Parathyroid adenoma (tissue), 2 donors: ENCODE data around the gene CADPS2.

Experiments used
- H2AFZ ChIP-seq: fragments of 300-600 bp; sonication (generic); one replicate; pipeline ENCODE4 v1.7.0; 2017; ENCODE audit warnings: antibody characterized with exemption, mild to moderate bottlenecking
- H3K27ac ChIP-seq: fragments of 300-600 bp; sonication (generic); one replicate; pipeline ENCODE4 v1.7.0; 2017
- H3K27me3 ChIP-seq: fragments of 300-600 bp; sonication (generic); one replicate; pipeline ENCODE4 v1.7.0; 2017; ENCODE audit warnings: low read length; ENCODE audit not compliant: control insufficient read depth, insufficient read depth
- H3K36me3 ChIP-seq: fragments of 300-600 bp; sonication (generic); one replicate; pipeline ENCODE4 v1.7.0; 2017; ENCODE audit warnings: low read length; ENCODE audit not compliant: control insufficient read depth, insufficient read depth
- H3K4me1 ChIP-seq: fragments of 300-600 bp; sonication (generic); one replicate; pipeline ENCODE4 v1.7.0; 2017; ENCODE audit warnings: control low read depth
- H3K4me2 ChIP-seq: fragments of 300-600 bp; sonication (generic); one replicate; pipeline ENCODE4 v1.7.0; 2017; ENCODE audit warnings: low read length
- H3K4me3 ChIP-seq: fragments of 300-600 bp; sonication (generic); one replicate; pipeline ENCODE4 v1.7.0; 2017; ENCODE audit warnings: low read depth, low read length
- H3K79me2 ChIP-seq: fragments of 300-600 bp; sonication (generic); one replicate; pipeline ENCODE4 v1.7.0; 2017; ENCODE audit warnings: control low read depth
- H3K9ac ChIP-seq: fragments of 300-600 bp; sonication (generic); one replicate; pipeline ENCODE4 v1.7.0; 2017; ENCODE audit warnings: mild to moderate bottlenecking
- H3K9me3 ChIP-seq: fragments of 300-600 bp; sonication (generic); one replicate; pipeline ENCODE4 v1.7.0; 2017; ENCODE audit warnings: low read length; ENCODE audit not compliant: control insufficient read depth
- TF ChIP-seq, protein P1 (sequence below): fragments of 300-600 bp; sonication (generic); IDR thresholded peaks from one replicate; pipeline ENCODE4 v1.7.0; 2017; ENCODE audit warnings: antibody characterized with exemption, mild to moderate bottlenecking
- donor health status: primary hyperparathyroidism.

The CADPS2 gene

DNA sequence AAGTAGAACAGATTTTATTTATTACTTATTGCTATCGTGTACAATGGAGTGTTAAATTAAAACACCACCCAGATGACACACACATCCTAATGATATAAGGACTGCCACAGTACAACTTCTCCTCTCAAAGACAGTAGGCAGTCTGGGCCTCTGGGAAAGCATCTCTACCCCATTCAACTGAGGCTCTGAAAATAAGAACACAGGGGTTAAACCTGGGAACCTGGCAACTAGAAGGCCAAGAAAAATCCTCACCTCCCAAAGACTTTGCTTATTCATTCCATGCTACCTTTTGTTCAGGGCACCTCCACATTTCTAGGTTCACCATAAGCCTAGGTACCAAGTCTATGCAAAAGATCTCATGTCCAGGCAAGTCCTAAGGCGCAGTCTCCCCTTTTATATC lies 456.3 kb downstream of the CADPS2 start:
- no peak overlapping the region for H3K4me3 ChIP-seq
- H3K9ac ChIP-seq, result no peak overlapping the region
- H2AFZ ChIP-seq, result no peak overlapping the region
- TF ChIP-seq, protein P1, sequence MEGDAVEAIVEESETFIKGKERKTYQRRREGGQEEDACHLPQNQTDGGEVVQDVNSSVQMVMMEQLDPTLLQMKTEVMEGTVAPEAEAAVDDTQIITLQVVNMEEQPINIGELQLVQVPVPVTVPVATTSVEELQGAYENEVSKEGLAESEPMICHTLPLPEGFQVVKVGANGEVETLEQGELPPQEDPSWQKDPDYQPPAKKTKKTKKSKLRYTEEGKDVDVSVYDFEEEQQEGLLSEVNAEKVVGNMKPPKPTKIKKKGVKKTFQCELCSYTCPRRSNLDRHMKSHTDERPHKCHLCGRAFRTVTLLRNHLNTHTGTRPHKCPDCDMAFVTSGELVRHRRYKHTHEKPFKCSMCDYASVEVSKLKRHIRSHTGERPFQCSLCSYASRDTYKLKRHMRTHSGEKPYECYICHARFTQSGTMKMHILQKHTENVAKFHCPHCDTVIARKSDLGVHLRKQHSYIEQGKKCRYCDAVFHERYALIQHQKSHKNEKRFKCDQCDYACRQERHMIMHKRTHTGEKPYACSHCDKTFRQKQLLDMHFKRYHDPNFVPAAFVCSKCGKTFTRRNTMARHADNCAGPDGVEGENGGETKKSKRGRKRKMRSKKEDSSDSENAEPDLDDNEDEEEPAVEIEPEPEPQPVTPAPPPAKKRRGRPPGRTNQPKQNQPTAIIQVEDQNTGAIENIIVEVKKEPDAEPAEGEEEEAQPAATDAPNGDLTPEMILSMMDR, result no peak
- H3K36me3 ChIP-seq, result no peaks in the 10 kb centered on the region
- H3K4me2 ChIP-seq, result no peak overlapping the region
- H3K9me3 ChIP-seq, result no peaks in the 10 kb centered on the region
- no peaks in the 10 kb centered on the region for H3K4me1 ChIP-seq
- no peaks in the 10 kb centered on the region for H3K27me3 ChIP-seq
- H3K27ac ChIP-seq, result no peak overlapping the region
- no peaks in the 10 kb centered on the region for H3K79me2 ChIP-seq

DNA sequence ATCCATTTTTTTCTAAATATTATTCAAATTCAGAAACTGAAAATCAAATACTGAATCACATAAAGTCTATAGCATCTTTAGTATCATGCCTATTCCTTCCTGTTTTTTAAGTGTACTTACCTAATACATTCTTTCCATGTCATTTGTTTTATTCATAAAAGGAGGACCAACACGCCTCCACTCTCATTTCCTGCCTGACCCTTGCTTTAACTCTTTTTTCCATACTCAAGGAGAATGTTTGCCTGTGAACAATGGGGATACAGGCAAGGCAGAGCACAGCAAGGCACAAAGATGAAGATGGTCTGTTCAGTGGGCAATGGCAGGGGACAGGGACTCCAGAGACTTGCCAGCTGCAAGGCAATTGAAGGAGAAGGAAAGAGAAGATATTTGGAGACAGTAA lies 460.5 kb downstream of the CADPS2 start:
- Histone ChIP-seq H3K9ac (no peak overlapping the region), H3K4me1 (no peaks in the 10 kb centered on the region), H3K36me3 (no peaks in the 10 kb centered on the region), H3K27me3 (no peaks in the 10 kb centered on the region), H3K27ac (no peak overlapping the region), H3K9me3 (no peaks in the 10 kb centered on the region), H3K4me2 (no peak overlapping the region), H2AFZ (no peak overlapping the region), H3K4me3 (no peak overlapping the region), H3K79me2 (no peaks in the 10 kb centered on the region)
- TF ChIP-seq, protein P1, result no peak

DNA sequence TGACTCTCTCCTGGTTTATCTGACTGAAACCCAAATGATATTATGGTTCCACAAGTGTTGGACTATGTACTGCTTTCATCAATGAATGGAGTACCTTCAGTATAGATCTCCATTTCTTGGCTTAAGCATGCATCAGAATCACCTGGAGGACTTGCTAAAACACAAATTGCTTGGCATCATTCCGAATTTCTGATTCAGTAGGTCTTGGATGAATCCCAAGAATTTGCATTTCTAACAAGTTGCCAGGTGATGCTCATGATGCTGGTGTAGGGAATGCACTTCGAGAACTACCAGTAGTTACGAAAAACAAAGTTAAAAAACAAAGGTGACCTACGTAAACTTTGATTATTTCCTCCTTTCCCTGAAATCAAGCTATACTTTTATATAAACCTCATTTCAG lies 462.7 kb downstream of the CADPS2 start:
- Histone ChIP-seq H3K27me3 (no peaks in the 10 kb centered on the region), H3K9me3 (no peaks in the 10 kb centered on the region), H3K4me1 (no peaks in the 10 kb centered on the region), H3K79me2 (no peaks in the 10 kb centered on the region), H2AFZ (no peak overlapping the region), H3K4me3 (no peak overlapping the region), H3K9ac (no peak overlapping the region), H3K4me2 (no peak overlapping the region), H3K27ac (no peak overlapping the region), H3K36me3 (no peaks in the 10 kb centered on the region)
- TF ChIP-seq, protein P1, result no peak

DNA sequence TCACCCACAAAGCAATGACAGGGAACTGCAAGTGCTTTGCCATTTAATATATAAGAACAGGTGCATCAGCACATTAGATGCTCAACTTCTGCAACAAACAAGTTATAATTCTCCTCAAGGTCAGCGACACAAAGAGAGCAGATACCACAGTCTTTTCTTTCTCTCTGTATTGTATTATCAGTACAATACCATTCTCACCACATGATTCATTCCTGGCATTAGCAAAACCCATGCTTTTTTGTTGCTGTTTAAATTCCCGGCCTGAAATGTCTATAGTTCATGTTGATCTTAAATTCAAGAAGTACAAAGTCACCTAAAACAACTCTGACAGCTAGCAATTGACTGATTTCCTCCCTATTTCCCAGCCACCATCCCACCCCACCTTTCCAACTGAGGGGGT lies 469.9 kb downstream of the CADPS2 start:
- Histone ChIP-seq H3K27ac (no peak overlapping the region), H3K4me2 (no peak overlapping the region), H3K9ac (no peak overlapping the region), H3K9me3 (no peaks in the 10 kb centered on the region), H3K79me2 (no peaks in the 10 kb centered on the region), H3K27me3 (no peaks in the 10 kb centered on the region), H3K36me3 (no peaks in the 10 kb centered on the region), H3K4me1 (no peaks in the 10 kb centered on the region), H3K4me3 (no peak overlapping the region), H2AFZ (no peak overlapping the region)
- TF ChIP-seq, protein P1, result no peak

DNA sequence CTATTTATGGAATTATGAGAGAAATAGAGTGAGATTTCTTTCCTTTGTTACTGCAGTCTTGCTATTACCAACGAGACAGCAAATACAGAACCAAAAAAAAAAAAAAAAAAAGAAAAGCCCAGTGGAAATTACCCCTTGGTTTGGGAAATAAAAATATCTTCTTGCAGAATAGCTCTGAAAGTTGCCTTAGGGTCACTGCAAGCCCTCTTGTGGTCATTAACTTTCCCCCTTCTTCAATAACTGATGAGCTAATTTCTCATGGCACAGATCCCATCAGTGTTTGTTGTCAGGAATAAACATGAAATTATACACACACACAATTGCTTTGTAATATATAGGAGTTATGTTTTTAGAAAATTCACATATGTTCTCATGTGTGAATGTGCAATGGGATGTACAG lies 470.8 kb downstream of the CADPS2 start:
- Histone ChIP-seq H3K27ac (no peak overlapping the region), H3K27me3 (no peaks in the 10 kb centered on the region), H3K4me2 (no peak overlapping the region), H3K79me2 (no peaks in the 10 kb centered on the region), H3K4me3 (no peak overlapping the region), H2AFZ (no peak overlapping the region), H3K9ac (no peak overlapping the region), H3K36me3 (no peaks in the 10 kb centered on the region), H3K9me3 (no peaks in the 10 kb centered on the region), H3K4me1 (no peaks in the 10 kb centered on the region)
- TF ChIP-seq, protein P1, result no peak
